ENCODE measurements around the gene SLC38A6.
"Not testable (repeated sequence)": the region's sequence is repeated elsewhere in the genome, so short reads cannot be mapped to it uniquely, and the experiment has no call there.

The SLC38A6 gene

DNA sequence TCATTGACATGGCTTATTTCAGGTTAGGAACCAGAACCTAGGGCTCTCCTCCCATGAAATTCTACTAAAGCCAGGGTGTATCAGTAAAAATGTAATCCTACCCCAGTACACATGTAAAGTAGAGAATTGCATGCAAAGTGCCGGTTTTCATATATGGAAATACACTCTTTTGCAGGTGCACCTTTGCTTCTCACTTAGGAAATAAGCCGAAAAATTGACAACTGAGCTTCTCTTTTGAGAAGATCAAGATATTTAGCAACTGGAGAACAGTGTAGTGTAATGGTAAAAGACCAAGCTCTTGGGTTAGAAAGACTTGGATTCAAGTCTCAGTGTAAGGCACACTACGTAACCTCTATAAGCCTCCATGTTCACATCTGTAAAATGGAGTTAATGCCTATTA is 82.4 kb downstream of the SLC38A6 start:
- no peak for ATAC-seq

DNA sequence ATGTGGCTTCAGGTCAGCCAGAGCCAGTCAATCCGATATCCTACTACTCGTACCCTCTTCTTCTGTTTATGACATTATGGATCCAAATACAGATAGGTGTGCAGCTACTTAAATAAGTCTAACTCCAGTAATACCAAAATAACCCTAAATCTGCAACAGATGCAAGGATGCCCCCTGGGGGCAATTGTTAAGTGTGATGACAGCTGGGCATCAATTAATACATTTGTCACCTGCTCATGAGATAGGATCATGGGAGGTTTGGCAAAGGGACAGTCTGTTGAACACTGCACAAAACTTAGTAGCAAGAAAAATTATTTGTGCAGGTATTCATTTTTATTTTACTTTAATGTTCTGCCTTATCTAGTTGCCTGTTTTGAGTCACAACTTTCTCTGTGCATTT is 83.2 kb downstream of the SLC38A6 start:
- no peak for ATAC-seq

DNA sequence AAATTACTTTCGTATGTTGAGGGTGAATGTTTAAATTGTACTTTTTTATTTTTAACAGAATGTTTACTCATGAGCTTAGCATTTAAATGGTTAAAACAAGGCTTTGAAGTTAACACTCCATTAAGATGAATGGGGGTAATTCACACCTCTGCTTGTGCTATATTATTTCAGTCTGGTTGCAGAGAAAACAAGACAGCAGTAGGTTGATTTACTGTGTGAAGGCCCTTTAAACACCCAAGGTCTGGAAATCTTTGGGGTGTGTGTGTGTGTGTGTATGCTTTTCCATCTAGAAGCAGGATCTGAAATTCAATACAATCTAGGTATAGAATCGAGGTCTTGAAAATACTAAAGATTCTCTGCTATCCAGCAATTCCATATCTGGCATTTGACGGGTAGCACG is 83.8 kb downstream of the SLC38A6 start:
- ATAC-seq = no peak

DNA sequence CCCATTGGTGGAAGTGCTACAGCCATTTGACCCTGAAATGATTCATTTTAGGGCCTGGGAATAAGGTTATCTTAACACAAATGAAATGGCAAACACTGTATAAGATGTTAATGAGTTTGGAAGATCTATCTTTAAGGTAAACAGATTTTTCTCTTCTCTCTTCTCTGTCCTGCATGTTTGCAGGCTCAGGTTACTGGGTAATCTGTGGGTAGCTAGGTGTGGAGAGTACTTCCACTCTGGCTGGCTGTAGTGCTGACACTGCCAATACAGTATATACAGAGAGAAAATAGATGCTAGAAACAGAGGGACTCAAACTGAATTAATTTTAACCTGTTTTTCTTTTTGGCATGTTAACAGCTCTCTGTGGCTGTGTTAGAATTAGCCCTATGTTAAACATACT is 84.6 kb downstream of the SLC38A6 start:
- no peak for ATAC-seq

DNA sequence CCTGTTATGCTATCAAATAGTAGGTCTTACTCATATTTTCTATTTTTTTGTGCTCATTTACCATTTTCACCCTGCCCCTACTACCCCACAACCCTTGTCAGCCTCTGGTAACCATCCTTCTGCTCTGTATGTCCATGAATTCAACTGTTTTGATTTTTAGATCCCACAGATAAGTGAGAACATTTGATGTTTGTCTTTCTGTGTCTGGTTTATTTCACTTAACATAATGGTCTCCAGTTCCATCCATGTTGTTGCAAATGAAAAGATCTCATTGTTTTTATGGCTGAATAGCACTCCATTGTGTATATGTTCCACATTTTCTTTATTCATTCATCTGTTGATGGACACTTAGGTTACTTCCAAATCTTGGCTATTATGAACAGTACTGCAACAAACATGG is 91.4 kb downstream of the SLC38A6 start:
- ATAC-seq = not testable (repeated sequence)

DNA sequence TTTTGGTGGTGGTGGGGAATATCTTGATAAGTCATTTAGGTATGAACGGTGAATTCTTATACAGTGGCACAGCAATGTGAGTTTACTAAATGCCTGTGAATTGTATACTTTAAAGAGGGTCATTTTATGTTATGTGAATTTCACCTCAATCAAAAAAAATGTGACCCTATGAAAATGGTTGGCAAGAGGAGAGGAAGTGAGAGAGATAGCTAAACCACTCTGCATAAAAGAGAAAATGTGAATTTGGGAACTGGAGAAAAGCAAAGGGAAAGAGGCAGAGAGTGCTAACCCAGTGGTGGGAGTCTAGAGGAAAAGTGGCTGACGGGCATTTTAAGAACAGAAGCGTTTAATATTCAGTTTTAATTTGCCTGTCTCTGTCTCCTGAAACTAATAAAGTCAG is 93.8 kb downstream of the SLC38A6 start:
- ATAC-seq = no peak

DNA sequence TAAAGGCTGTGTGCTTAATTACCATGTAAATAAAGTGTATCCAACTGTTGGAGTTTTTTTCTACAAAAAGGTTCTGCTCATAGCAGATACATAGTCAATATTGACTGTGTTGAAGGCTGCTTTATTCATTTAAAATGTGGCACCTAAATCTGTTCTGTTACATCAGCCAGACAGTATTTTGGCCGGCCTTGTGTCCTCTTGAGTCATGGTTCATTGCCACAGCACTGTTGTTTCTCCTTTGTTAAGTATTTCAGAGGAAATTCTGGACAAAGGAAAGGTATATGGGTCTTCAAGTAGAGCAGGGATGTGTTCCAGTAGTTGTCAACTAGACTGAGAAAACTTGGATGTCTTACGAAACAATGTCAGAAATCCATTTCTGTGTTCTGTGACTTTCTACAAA is 95.5 kb downstream of the SLC38A6 start:
- no peak for ATAC-seq

DNA sequence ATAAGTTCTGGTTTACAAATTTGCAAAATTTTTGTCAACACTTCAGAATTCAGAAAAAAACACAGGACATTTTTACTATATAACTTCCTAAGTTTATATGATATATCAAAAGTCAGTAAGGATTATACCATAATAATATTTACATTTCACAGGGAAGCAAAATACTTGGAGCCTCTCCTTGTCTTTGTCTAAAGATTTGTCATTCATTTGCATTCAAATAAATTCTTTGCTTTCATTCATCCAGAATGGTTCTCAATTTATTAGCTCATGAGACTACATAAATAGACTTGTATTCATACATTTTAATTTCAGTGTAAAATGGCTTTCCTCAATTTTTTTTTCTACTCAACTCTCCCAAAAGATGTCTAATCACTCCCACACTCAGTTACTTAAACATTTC is 96.4 kb downstream of the SLC38A6 start:
- no peak for ATAC-seq

DNA sequence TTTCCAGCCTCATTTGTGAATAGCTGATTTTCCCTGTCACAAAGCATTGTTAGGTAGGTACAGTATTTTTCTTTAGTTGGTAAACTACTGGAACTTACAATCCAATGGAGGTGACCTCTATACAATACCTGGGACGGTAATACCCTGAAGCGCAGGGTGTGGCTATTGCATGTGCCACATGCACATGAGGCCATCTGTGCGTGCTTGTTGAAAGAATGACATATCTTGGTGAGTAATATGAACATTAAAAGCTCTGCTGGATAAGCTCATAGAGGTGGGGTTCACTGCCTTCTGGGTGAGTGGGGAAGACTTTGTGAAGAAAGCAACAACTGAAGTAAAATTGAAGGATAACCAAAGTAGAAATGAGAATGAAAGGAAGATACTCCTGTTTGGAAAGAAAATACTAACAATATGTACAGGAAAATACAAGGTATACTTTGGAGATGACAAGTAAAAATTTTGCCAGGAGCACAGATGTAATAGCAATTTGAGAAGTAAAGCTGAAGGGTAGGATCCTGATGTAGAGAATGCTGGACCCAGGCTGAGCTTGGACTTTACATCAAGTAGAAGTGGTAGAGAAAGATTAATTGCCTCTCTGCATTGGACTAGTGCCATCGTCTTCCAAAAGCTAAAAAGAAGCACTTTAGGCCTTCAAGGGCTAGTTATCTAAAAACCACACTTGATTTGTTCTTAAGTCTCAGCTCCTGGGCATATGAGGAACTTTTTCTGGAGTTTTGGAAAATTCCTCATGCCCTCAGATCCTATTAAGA is 97.1 kb downstream of the SLC38A6 start:
- ATAC-seq = no peak

DNA sequence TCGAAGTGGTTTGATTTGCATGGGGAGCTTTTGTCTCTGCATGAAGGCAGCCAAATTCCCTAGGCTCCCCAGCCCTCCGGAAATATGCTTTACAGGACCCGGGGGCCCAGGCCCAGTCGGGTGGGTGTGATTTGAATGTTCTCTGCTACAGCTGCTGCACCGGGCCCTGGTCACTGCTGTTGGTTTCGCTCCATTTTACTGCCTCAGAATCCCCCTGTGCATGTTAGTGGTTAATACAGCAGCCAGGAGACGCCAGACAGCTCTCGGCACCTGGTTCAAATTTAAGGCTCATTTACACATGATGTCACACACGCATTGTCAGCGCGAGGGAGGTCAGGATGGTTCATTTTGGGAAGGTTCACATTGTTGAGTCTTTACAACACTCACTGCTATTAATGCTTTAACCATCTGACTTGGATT is 99.6 kb downstream of the SLC38A6 start:
- ATAC-seq = no peak

DNA sequence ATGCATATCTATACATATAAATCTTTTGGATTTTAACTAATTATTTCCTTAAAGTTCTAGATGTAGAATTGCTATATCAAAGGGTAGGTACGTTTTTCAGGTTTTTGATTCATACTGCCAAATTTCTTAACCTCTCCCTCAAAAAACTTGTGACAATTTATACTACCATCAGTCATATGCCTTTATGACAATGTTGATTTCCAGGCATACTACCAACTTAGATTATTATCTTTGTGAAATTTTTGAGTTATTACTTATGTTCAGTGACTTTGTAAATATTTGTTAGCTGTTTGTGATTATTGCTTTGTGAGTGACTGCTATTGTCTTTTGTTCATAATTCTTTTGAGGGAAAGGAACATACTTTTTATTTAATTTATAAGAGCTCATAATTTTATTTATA is 107.0 kb downstream of the SLC38A6 start:
- no peak for ATAC-seq

DNA sequence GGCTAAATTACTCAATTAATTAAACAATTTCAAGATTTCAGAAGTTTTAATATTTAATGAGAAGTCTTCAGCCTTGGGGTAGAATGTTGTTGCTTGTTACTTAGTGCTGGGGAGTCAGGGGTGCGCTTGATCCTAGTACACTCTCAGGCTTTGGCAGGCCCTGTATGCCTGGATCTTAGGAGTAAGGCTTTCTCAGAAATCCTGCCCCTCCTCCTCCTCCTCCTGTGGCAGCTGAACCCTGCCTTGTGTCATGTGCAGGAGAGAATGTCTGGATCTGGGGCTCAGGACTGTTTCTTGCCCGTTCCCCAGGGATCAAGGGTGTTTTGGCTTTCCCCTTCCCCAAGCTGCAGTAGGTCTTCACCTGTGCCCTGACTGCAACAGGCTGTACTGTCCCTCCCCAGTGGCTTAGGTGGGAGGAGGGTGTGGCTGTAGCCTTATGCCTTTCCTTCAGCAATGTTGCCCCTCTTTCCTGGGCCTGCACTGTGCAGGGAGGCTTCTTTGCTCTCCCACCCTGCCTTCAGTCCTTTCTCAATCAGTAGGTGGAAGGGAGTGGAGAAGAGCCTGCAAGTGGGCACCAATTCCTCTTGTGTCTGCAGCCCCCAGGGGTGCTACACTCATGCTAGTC is 108.2 kb downstream of the SLC38A6 start:
- no peak for ATAC-seq

DNA sequence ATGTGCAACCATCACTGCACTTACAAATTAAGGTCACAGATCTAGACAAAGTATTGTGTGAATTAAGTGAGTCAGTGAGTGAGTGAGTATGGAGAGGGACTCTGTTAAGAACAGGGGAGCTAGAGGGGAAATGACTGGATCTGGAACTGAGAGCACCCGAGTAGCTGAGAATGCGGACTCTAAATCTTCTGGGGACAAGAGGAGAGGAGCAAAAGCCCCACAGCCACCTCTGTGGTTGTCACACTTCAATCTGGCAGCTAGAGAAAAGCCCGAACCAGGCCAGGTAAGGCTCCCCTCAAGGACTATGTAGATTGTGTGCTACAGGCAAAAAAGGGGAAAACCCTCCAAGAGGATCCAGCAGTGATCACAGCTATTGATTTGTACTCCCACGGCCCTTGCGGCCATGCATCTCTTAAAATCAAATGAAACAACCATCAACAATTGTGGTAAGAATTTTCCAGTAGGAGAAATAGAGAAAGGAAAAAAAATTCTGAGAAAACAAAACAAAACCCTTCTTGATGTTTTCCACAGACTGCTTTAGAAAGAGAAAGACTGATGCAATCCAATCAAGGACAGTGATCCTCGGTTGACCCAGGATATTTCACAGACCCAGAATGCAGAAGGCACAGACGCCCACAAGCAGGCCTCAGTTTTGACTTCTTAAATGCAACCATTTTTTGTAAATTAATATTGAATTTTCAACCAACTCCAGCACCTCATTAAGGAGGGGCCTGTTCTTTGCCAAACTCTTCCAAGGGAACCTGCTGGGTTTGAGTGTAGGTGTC is 109.6 kb downstream of the SLC38A6 start:
- peak in 1 of 2 donors; percentile 27 for ATAC-seq

DNA sequence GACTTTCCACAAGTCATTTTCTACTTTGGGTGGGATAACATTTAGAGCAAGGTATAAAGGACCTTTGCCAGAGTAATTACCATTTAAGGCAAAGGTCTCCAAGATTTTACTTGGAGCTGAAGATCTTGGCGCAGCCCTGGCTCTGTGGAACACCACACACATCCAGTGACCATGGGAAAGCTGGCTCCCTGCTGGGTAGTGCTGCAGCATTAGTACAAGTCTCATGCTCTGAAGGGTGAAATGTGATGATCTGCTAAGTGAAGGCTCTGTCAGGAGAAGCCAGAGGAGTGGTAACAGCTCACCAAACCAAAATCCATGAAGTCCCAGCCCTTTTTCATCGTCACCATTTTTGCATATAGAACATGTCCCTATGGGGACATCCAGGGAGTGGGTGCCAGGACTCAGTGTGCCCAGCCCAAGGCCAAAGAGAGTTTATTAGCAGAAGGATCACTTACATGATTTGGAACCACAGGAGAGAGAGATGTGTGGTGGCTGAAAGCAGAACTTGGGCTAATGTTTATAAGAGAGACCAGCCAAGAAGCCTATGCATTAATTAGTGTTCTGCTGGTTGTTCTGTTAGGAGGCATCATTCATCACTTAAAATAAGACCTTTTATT is 110.7 kb downstream of the SLC38A6 start:
- ATAC-seq = no peak

DNA sequence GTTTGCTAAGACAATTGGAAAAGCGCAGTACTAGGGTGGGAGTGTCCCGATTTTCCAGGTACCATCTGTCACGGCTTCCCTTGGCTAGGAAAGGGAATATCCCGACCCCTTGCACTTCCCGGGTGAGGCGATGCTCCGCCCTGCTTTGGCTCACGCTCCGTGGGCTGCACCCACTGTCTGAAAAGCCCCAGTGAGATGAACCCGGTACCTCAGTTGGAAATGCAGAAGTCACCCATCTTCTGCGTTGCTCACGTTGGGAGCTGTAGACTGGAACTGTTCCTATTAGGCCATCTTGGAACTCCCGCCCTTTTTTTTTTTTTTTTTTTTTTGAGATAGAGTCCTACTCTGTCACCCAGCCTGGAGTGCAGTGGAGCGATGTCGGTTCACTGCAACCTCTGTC is 117.1 kb downstream of the SLC38A6 start:
- ATAC-seq = not testable (repeated sequence)

DNA sequence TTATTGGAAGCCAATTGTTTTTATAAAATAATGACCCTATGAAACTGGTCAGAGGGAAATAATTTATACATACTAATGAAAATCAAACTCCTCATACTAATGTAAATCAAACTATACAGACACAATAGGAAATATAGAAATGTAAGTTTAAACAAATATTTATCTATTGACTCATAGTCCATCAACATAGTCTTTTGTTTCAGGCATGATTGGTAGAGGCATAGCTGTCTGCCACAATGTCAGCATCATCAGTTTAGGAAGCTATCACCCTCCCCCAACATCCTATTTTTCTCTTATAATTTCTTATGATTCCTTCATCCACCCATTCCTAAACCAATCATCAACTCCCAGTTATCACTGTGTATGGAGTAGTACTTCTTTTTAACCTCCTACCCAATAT is 117.7 kb downstream of the SLC38A6 start:
- ATAC-seq = no peak

DNA sequence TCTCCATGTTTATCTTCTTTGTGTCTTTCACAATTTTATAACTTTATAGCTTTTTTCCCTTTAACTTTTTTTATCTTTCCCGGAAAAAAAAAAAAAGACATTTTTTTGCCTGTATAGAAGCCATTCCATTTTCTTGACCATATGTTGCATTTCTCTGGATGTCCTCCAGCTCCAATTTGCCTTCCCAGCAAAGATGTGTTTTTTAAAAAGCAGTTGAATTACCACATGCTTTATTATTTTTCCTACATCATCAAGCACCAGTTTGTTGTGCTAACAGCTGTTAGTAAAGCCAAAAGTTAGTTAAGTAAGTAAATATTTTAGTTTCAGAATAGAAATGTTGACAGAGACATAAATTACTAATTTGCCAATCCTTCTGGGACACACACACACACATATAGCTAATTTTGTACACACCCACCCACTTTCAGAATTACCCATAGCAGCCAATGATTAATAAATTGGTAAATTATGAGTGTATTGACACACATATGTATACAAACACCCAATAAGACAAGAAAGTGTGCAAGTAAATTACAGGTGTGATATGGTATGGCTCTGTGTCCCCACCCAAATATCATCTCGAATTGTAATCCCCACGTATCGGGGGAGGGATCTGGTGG is 118.3 kb downstream of the SLC38A6 start:
- no peak for ATAC-seq

DNA sequence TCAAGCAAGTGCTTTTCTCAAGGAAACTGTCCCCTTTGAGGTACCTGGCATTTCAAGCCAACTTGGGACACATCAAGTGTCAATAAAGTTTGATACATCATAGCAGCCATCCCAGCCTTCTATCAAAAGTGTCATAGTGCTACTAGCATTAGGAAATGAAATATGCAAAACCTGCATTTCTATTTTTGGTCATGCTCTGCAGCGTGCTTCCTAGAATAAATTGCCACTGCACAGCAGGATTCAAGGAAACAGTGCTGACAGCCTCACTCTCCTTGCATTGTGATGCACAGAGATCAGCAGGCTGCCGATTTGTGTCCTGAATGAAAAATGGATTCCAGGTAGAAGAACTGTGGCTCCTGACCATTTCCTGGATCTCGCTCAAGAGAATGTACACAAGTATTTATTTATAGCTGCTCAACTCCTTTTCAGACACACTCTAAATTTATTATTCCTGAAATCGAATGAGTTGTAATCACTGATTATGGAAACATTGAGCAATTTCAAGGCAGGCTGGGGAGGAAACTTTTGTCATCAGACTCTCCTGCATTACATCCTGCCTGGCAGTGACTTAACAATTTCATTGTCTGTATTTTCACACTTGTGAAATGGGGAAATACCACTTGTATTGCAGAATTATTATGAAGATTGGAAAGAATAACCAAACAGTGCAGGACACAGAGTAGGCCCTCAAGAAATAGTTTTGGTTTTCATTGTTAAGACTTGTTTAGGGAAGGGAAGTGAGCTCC is 120.9 kb downstream of the SLC38A6 start:
- no peak for ATAC-seq

Measured in activated CD4-positive, CD25-positive, alpha-beta regulatory T cell treated with anti-CD3 and anti-CD28 coated beads, Interleukin-2, amount 50 U/mL, for 24 hours (primary cell).